GM10266 (cell line): ENCODE measurements around the gene FFAR2.
"Not testable (repeated sequence)": the region's sequence is repeated elsewhere in the genome, so short reads cannot be mapped to it uniquely, and the experiment has no call there.

Experiments used
- DNase-seq: peaks from one replicate; pipeline ENCODE4 v3.0.0; 2012; ENCODE audit errors: extremely low spot score
- CTCF ChIP-seq: IDR thresholded peaks from 2 replicates; pipeline ENCODE4 v1.5.1; 2012; ENCODE audit warnings: mild to moderate bottlenecking, low read depth; ENCODE audit not compliant: control insufficient read depth, insufficient read depth; ENCODE audit errors: missing control alignments

Gene FFAR2

GRCh38 chr19:35417278-35417677, 30.8 kb upstream of the FFAR2 start:
- no peak for DNase-seq
- TF ChIP-seq CTCF, result no peak

GRCh38 chr19:35417713-35418534, 30.1 kb upstream of the FFAR2 start:
- peak; percentile 65 for DNase-seq
- no peak for TF ChIP-seq CTCF

GRCh38 chr19:35419046-35419445, 29.0 kb upstream of the FFAR2 start:
- TF ChIP-seq CTCF, result no peak
- no peak for DNase-seq

DNA sequence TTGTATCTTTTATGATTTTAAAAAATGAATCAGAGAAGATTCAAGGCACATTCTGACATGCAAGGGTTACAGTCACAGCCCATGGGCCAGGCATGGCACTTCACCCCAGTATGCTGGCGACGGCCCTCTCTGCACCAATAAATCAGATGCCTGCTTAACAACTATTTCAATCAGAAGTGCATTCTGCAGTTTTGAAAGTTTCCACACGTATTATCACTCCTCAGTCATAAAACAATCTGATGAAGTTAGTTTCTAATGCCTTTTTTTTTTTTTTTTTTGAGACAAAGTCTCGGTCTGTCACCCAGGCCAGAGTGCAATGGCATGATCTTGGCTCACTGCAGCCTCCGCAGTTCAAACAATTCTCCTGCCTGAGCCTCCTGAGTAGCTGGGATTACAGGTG, 28.3 kb upstream of the FFAR2 start:
- no peak for TF ChIP-seq CTCF
- no peak for DNase-seq

DNA sequence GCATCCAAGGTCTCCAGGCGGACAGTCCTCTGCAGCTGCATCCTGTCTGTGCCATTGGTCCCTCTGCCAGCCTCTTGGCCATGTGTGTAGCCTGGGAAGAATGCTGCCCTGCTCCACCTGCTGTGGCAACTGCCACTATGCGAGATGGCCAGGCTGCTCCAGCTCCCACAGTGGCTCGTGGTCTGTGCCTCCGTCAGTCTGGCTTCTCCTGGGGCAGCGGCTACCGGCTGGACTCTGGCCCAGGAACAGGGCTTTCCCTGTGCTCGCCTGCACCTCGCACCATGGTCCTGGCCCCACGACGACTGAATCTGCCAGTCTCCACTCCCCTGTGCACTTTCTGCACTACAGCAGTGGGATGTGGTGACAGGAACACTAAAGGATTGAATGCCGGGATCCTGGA, 26.7 kb upstream of the FFAR2 start:
- DNase-seq, result no peak
- TF ChIP-seq CTCF, result no peak

DNA sequence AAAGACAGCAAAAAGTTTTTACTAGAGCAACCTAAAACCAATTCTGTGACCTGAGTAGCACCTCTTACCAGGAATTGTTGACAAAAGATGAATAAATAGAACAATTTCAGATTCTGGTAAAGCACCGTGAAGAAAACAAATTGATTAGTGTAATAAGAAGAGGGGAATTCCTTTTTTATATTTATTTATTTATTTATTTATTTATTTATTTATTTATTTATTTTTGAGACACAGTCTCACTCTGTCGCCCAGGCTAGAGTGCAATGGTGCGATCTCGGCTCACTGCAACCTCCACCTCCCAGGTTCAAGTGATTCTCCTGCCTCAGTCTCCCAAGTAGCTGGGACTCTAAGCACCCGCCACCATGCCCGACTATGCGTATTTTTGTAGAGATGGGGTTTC, 24.7 kb upstream of the FFAR2 start:
- DNase-seq, result not testable (repeated sequence)

DNA sequence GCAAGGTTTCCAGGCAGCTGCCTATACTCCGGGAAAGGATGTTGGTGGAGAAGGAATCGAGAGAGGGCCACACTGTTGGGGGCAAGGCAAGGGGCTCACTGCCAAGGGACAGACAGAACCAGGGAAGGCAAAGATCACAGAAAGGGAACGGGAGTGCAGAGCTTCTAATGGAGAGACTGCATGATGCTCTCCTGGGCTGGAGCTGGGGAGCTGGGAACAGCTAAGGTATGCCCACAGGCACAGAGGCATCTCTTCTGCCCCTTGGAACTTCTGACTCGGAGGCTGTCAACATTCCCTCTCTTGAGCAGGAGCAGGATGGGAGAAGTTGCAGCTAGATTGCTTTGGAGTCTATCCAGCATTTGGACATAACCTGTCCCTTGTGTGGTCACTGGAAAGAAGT, 22.4 kb upstream of the FFAR2 start:
- TF ChIP-seq CTCF, result no peak
- no peak for DNase-seq

GRCh38 chr19:35427187-35427586, 20.9 kb upstream of the FFAR2 start:
- TF ChIP-seq CTCF, result no peak

More at GRCh38 chr19:35427187-35427586, 20.9 kb upstream of the FFAR2 start:
- DNase-seq, result no peak
